ENCODE measurements around the gene BMPER.

BMPER gene

GRCh38 chr7:33968591-33968990 lies 63.3 kb downstream of the BMPER start:
- no peaks in the 10 kb centered on the region for H3K36me3 ChIP-seq (ENCODE audit: control insufficient read depth, insufficient read depth, low read length)
- no peak overlapping the region for H3K4me3 ChIP-seq (replicated peaks; ENCODE audit: low read depth, low read length)
- no peaks in the 10 kb centered on the region; the same call in 1 of the 2 replicates for H3K27me3 ChIP-seq (replicated peaks; ENCODE audit: control insufficient read depth, insufficient read depth, low read length)
- TF ChIP-seq CTCF (IDR thresholded peaks at IDR 0.05; ENCODE audit: insufficient read depth, low read length, poor library complexity, severe bottlenecking), result no peak
- no peak for DNase-seq (ENCODE audit: extremely low read depth, insufficient read length)

GRCh38 chr7:33970536-33970935 lies 65.2 kb downstream of the BMPER start:
- Histone ChIP-seq H3K36me3 (ENCODE audit: control insufficient read depth, insufficient read depth, low read length) (no peaks in the 10 kb centered on the region), H3K27me3 (replicated peaks; ENCODE audit: control insufficient read depth, insufficient read depth, low read length) (no peaks in the 10 kb centered on the region; the same call in 1 of the 2 replicates), H3K4me3 (replicated peaks; ENCODE audit: low read depth, low read length) (no peak overlapping the region)
- DNase-seq (ENCODE audit: extremely low read depth, insufficient read length), result no peak
- TF ChIP-seq CTCF (IDR thresholded peaks at IDR 0.05; ENCODE audit: insufficient read depth, low read length, poor library complexity, severe bottlenecking), result no peak

- no peak for TF ChIP-seq CTCF (IDR thresholded peaks at IDR 0.05; ENCODE audit: insufficient read depth, low read length, poor library complexity, severe bottlenecking)
- H3K4me3 ChIP-seq (replicated peaks; ENCODE audit: low read depth, low read length), result no peak overlapping the region
- H3K36me3 ChIP-seq (ENCODE audit: control insufficient read depth, insufficient read depth, low read length), result no peaks in the 10 kb centered on the region
- no peak for DNase-seq (ENCODE audit: extremely low read depth, insufficient read length)
- H3K27me3 ChIP-seq (replicated peaks; ENCODE audit: control insufficient read depth, insufficient read depth, low read length), result no peaks in the 10 kb centered on the region; the same call in 1 of the 2 replicates
Measured at GRCh38 chr7:33971106-33971505, 65.8 kb downstream of the BMPER start.

- Histone ChIP-seq H3K36me3 (ENCODE audit: control insufficient read depth, insufficient read depth, low read length) (no peaks in the 10 kb centered on the region), H3K27me3 (replicated peaks; ENCODE audit: control insufficient read depth, insufficient read depth, low read length) (no peaks in the 10 kb centered on the region; the same call in 1 of the 2 replicates), H3K4me3 (replicated peaks; ENCODE audit: low read depth, low read length) (no peak overlapping the region)
- no peak for DNase-seq (ENCODE audit: extremely low read depth, insufficient read length)
- no peak for TF ChIP-seq CTCF (IDR thresholded peaks at IDR 0.05; ENCODE audit: insufficient read depth, low read length, poor library complexity, severe bottlenecking)
Measured at GRCh38 chr7:33973231-33974015, 68.1 kb downstream of the BMPER start.

GRCh38 chr7:33979300-33979806 lies 74.0 kb downstream of the BMPER start:
- no peak overlapping the region for H3K4me3 ChIP-seq (replicated peaks; ENCODE audit: low read depth, low read length)
- TF ChIP-seq CTCF (IDR thresholded peaks at IDR 0.05; ENCODE audit: insufficient read depth, low read length, poor library complexity, severe bottlenecking), result no peak
- no peak for DNase-seq (ENCODE audit: extremely low read depth, insufficient read length)
- H3K36me3 ChIP-seq (ENCODE audit: control insufficient read depth, insufficient read depth, low read length), result no peaks in the 10 kb centered on the region
- H3K27me3 ChIP-seq (replicated peaks; ENCODE audit: control insufficient read depth, insufficient read depth, low read length), result no peaks in the 10 kb centered on the region; the same call in 1 of the 2 replicates
